ENCODE results near the gene EIF2S2. TPM values are rescaled to one million over a fixed set of nuclear protein-coding genes. Genes with fewer than 3 reads are reported as not detected.

EIF2S2 gene
- total and polyA plus RNA-seq, 2 experiments from 2014 or later = 124 to 194 TPM

GRCh38 chr20:34062570-34063482 is 49.2 kb downstream of the EIF2S2 start:
- Mint-ChIP-seq H3K4me3 (no peak overlapping the region), H3K4me1 (peaks cover 17% of the 10 kb centered on the region), H3K27ac (no peak overlapping the region), H3K9me3 (no peaks in the 10 kb centered on the region), H3K36me3 (ENCODE audit: low read depth) (peaks cover 4% of the 10 kb centered on the region; the same call in 1 of the 3 replicates), H3K27me3 (ENCODE audit: insufficient read depth, low read depth, poor library complexity) (no peaks in the 10 kb centered on the region)
- ATAC-seq (no peak), DNase-seq (ENCODE audit: low spot score) (no peak)
- H3K4me2 ChIP-seq = no peak overlapping the region
- H2AFZ ChIP-seq = no peak overlapping the region
- peaks cover 76% of the 10 kb centered on the region for H4K20me1 ChIP-seq (replicated peaks; ENCODE audit: insufficient read depth)
- H3F3A ChIP-seq (replicated peaks; ENCODE audit: low read depth) = no peaks in the 10 kb centered on the region
- no peaks in the 10 kb centered on the region for H3K27me3 ChIP-seq (ENCODE audit: insufficient read depth)
- TF ChIP-seq CTCF (conservative IDR thresholded peaks at IDR 0.05; ENCODE audit: low read depth in 2 of 2) (no peak), EZH2 (IDR thresholded peaks at IDR 0.05; ENCODE audit: low read depth, unreplicated experiment) (no peak), EZH2phosphoT487 (IDR thresholded peaks at IDR 0.05; ENCODE audit: unreplicated experiment) (no peak)
- peaks cover 78% of the 10 kb centered on the region for H3K79me2 ChIP-seq (replicated peaks; ENCODE audit: insufficient read depth)
- no peak overlapping the region for H3K27ac ChIP-seq (ENCODE audit: low read depth)
- H3K9me2 ChIP-seq (ENCODE audit: insufficient read depth) = no peaks in the 10 kb centered on the region
- H3K36me3 ChIP-seq (ENCODE audit: insufficient read depth) = no peaks in the 10 kb centered on the region
- no peak overlapping the region for H3K4me3 ChIP-seq
- peaks cover 17% of the 10 kb centered on the region for H3K4me1 ChIP-seq (ENCODE audit: insufficient read depth)

DNA sequence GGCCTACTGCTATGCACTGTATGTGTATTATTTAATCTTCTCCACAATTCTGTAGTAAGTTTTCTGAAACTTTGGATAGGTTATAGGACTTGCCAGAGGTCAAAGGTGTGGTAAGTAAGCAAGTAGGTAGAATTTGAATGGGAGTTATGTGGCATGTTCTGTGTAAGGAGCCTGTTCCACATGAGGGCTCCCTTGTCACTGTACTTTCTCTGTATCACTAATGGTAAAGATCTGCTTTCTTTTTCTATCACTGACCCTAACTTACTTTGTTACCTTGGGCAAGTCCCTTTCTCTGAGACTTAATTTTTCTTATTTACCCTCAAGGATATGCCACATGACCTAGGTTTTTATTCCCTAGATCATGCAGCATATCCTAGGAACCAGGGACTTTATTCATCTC is 50.3 kb downstream of the EIF2S2 start:
- no peaks in the 10 kb centered on the region for H3K27me3 ChIP-seq (ENCODE audit: insufficient read depth)

More for the DNA sequence above, 50.3 kb downstream of the EIF2S2 start:
- Histone ChIP-seq H4K20me1 (replicated peaks; ENCODE audit: insufficient read depth) (peaks cover 78% of the 10 kb centered on the region), H3K27ac (ENCODE audit: low read depth) (no peak overlapping the region), H2AFZ (no peak overlapping the region), H3K4me3 (no peak overlapping the region), H3K4me1 (ENCODE audit: insufficient read depth) (peaks cover 6% of the 10 kb centered on the region; the same call in 1 of the 2 replicates), H3F3A (replicated peaks; ENCODE audit: low read depth) (no peaks in the 10 kb centered on the region), H3K4me2 (no peak overlapping the region), H3K79me2 (replicated peaks; ENCODE audit: insufficient read depth) (peaks cover 80% of the 10 kb centered on the region), H3K9me2 (ENCODE audit: insufficient read depth) (no peaks in the 10 kb centered on the region), H3K36me3 (ENCODE audit: insufficient read depth) (no peaks in the 10 kb centered on the region)
- Mint-ChIP-seq H3K4me1 (peaks cover 9% of the 10 kb centered on the region), H3K27me3 (ENCODE audit: insufficient read depth, low read depth, poor library complexity) (peaks cover 2% of the 10 kb centered on the region), H3K27ac (no peak overlapping the region), H3K4me3 (no peak overlapping the region), H3K9me3 (no peaks in the 10 kb centered on the region), H3K36me3 (ENCODE audit: low read depth) (peaks cover 4% of the 10 kb centered on the region; the same call in 1 of the 3 replicates)
- DNase-seq (ENCODE audit: low spot score) (no peak), ATAC-seq (no peak)
- TF ChIP-seq, protein P1, sequence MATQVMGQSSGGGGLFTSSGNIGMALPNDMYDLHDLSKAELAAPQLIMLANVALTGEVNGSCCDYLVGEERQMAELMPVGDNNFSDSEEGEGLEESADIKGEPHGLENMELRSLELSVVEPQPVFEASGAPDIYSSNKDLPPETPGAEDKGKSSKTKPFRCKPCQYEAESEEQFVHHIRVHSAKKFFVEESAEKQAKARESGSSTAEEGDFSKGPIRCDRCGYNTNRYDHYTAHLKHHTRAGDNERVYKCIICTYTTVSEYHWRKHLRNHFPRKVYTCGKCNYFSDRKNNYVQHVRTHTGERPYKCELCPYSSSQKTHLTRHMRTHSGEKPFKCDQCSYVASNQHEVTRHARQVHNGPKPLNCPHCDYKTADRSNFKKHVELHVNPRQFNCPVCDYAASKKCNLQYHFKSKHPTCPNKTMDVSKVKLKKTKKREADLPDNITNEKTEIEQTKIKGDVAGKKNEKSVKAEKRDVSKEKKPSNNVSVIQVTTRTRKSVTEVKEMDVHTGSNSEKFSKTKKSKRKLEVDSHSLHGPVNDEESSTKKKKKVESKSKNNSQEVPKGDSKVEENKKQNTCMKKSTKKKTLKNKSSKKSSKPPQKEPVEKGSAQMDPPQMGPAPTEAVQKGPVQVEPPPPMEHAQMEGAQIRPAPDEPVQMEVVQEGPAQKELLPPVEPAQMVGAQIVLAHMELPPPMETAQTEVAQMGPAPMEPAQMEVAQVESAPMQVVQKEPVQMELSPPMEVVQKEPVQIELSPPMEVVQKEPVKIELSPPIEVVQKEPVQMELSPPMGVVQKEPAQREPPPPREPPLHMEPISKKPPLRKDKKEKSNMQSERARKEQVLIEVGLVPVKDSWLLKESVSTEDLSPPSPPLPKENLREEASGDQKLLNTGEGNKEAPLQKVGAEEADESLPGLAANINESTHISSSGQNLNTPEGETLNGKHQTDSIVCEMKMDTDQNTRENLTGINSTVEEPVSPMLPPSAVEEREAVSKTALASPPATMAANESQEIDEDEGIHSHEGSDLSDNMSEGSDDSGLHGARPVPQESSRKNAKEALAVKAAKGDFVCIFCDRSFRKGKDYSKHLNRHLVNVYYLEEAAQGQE (IDR thresholded peaks at IDR 0.05; ENCODE audit: unreplicated experiment) = no peak
